GM04503 (cell line): ENCODE measurements around the gene ZNF280A.
"Not testable (repeated sequence)": the region's sequence is repeated elsewhere in the genome, so short reads cannot be mapped to it uniquely, and the experiment has no call there.

Experiments
- DNase-seq: peaks from one replicate; pipeline ENCODE4 v3.0.0-alpha.2; 2012; ENCODE audit warnings: low read depth

ZNF280A gene

GRCh38 chr22:22468794-22469469, 51.1 kb downstream of the ZNF280A start:
- DNase-seq, result not testable (repeated sequence)

GRCh38 chr22:22467112-22467511, 53.0 kb downstream of the ZNF280A start:
- DNase-seq, result no peak

GRCh38 chr22:22465782-22466181, 54.3 kb downstream of the ZNF280A start:
- no peak for DNase-seq

- no peak for DNase-seq
Observed at GRCh38 chr22:22465094-22465602, 54.9 kb downstream of the ZNF280A start.

- no peak for DNase-seq
Observed at GRCh38 chr22:22464541-22465054, 55.5 kb downstream of the ZNF280A start.

GRCh38 chr22:22463855-22464540, 56.1 kb downstream of the ZNF280A start:
- DNase-seq, result no peak
